ENCODE measurements around the gene POR. TPM values are rescaled to one million over a fixed set of nuclear protein-coding genes. Genes with fewer than 3 reads are reported as not detected.

Gene POR
- total RNA-seq, 1 donor from 2014 or later = 62.2 TPM

GRCh38 chr7:75931680-75932079, 16.7 kb downstream of the POR start:
- DNase-seq (ENCODE audit: low spot score) = no peak
- Mint-ChIP-seq H3K27me3 (ENCODE audit: low read depth) (no peaks in the 10 kb centered on the region), H3K27ac (ENCODE audit: unreplicated experiment) (no peak overlapping the region), H3K9me3 (ENCODE audit: low read depth) (peaks cover 13% of the 10 kb centered on the region), H3K36me3 (ENCODE audit: low read depth) (peaks cover 11% of the 10 kb centered on the region), H3K4me1 (ENCODE audit: low read depth) (peaks cover 18% of the 10 kb centered on the region), H3K4me3 (ENCODE audit: unreplicated experiment) (no peak overlapping the region)
- no peak for TF ChIP-seq CTCF (IDR thresholded peaks at IDR 0.05)

- Mint-ChIP-seq H3K4me3 (ENCODE audit: unreplicated experiment) (no peak overlapping the region), H3K27ac (ENCODE audit: unreplicated experiment) (peak overlapping the region; percentile 90)
Observed at GRCh38 chr7:75937958-75938786, 23.2 kb downstream of the POR start.

DNA sequence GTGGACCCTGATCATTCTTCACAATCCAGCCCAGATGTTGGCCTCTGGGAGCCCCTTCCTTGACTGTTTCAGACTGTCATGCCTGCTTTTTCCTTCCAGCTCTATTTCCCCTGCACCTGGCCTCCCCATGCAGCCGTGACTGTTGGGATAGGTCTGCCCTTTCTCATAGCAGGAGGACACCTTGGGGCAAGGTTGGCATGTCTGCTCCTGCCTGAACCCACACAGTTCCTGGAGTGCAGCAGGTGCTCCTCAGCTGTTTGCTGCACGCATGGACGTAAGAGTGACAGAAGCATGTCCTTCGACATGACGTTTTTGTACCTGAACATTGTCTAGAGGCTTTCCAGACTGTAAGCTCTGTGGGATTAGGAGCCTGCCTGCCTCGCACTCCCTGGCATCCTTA, 24.0 kb downstream of the POR start:
- H3K27ac Mint-ChIP-seq (ENCODE audit: unreplicated experiment) = peak overlapping the region; percentile 64
- H3K9me3 Mint-ChIP-seq (ENCODE audit: low read depth) = peaks cover 7% of the 10 kb centered on the region
- no peak for DNase-seq (ENCODE audit: low spot score)
- H3K4me3 Mint-ChIP-seq (ENCODE audit: unreplicated experiment) = no peak overlapping the region
- TF ChIP-seq CTCF (IDR thresholded peaks at IDR 0.05) = no peak
- H3K4me1 Mint-ChIP-seq (ENCODE audit: low read depth) = peaks cover 23% of the 10 kb centered on the region
- no peaks in the 10 kb centered on the region for H3K27me3 Mint-ChIP-seq (ENCODE audit: low read depth)
- H3K36me3 Mint-ChIP-seq (ENCODE audit: low read depth) = peaks cover 4% of the 10 kb centered on the region

More at GRCh38 chr7:75937958-75938786, 23.2 kb downstream of the POR start:
- Mint-ChIP-seq H3K4me1 (ENCODE audit: low read depth) (peaks cover 27% of the 10 kb centered on the region), H3K36me3 (ENCODE audit: low read depth) (peaks cover 7% of the 10 kb centered on the region), H3K27me3 (ENCODE audit: low read depth) (no peaks in the 10 kb centered on the region), H3K9me3 (ENCODE audit: low read depth) (peaks cover 11% of the 10 kb centered on the region)
- no peak for TF ChIP-seq CTCF (IDR thresholded peaks at IDR 0.05)
- no peak for DNase-seq (ENCODE audit: low spot score)

DNA sequence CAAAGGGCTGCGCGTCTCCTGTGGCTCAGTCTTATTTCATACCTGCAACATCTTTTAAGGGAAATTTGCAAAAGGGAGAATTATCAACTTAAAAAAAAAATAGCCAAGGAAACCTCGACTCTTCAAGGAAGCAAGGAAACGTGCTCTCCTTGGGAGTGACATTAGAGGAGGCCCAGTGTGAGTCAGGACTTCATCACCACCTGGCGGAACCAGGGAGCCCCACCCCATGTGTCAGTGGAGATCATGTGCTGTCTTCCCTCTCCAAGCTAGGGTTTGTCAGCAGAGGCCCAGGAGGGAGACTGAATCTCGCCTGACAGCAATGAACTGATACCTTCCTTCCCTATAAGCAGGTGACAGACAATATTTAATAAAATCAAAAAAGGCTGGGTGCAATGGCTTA, 28.9 kb downstream of the POR start:
- no peak for DNase-seq (ENCODE audit: low spot score)
- Mint-ChIP-seq H3K36me3 (ENCODE audit: low read depth) (no peaks in the 10 kb centered on the region), H3K27ac (ENCODE audit: unreplicated experiment) (no peak overlapping the region), H3K4me3 (ENCODE audit: unreplicated experiment) (no peak overlapping the region), H3K4me1 (ENCODE audit: low read depth) (peaks cover 1% of the 10 kb centered on the region), H3K27me3 (ENCODE audit: low read depth) (no peaks in the 10 kb centered on the region), H3K9me3 (ENCODE audit: low read depth) (no peaks in the 10 kb centered on the region)
- no peak for TF ChIP-seq CTCF (IDR thresholded peaks at IDR 0.05)

GRCh38 chr7:75944507-75944906, 29.6 kb downstream of the POR start:
- no peak overlapping the region for H3K27ac Mint-ChIP-seq (ENCODE audit: unreplicated experiment)
- no peak for TF ChIP-seq CTCF (IDR thresholded peaks at IDR 0.05)

More at GRCh38 chr7:75944507-75944906, 29.6 kb downstream of the POR start:
- DNase-seq (ENCODE audit: low spot score) = no peak
- Mint-ChIP-seq H3K9me3 (ENCODE audit: low read depth) (no peaks in the 10 kb centered on the region), H3K4me1 (ENCODE audit: low read depth) (no peaks in the 10 kb centered on the region), H3K4me3 (ENCODE audit: unreplicated experiment) (no peak overlapping the region), H3K27me3 (ENCODE audit: low read depth) (no peaks in the 10 kb centered on the region), H3K36me3 (ENCODE audit: low read depth) (no peaks in the 10 kb centered on the region)

Measured in chondrocyte (in vitro differentiated cells).